Neural cell (in vitro differentiated cells): Measurements from ENCODE around the gene ISCA2. TPM values are rescaled to one million over a fixed set of nuclear protein-coding genes. Genes with fewer than 3 reads are reported as not detected.

ENCODE experiments used
- H2AFZ ChIP-seq: fragments of 200-600, 300-800 bp; sonication (generic), shearing (Covaris generic); 2 replicates; pipeline ENCODE4 v1.6.0; 2014; ENCODE audit warnings: low read depth, mild to moderate bottlenecking, antibody characterized with exemption, low read length, moderate library complexity
- H3F3A ChIP-seq: fragments of 200-600 bp; shearing (Covaris generic); 2 replicates; pipeline ENCODE4 v1.6.1; 2016; ENCODE audit warnings: mild to moderate bottlenecking, moderate library complexity, mixed read lengths, antibody characterized with exemption, low read length; ENCODE audit not compliant: insufficient read depth, poor library complexity, severe bottlenecking
- H3K27ac ChIP-seq: fragments of 200-600, 300-800 bp; sonication (generic), shearing (Covaris generic); 2 replicates; pipeline ENCODE4 v1.5.1; 2014; ENCODE audit warnings: mild to moderate bottlenecking, low read length, moderate library complexity
- H3K27me3 ChIP-seq: fragments of 300-800, 200-600 bp; sonication (generic), shearing (Covaris generic); 2 replicates; pipeline ENCODE4 v1.6.0; 2014; ENCODE audit warnings: mild to moderate bottlenecking, low read depth, low read length, moderate library complexity; ENCODE audit not compliant: insufficient read depth
- H3K36me3 ChIP-seq: fragments of 300-800, 200-600 bp; sonication (generic), shearing (Covaris generic); 2 replicates; pipeline ENCODE4 v1.5.1; 2014; ENCODE audit warnings: mild to moderate bottlenecking, antibody characterized with exemption, low read length, moderate library complexity; ENCODE audit not compliant: insufficient read depth
- H3K4me2 ChIP-seq: fragments of 300-800, 200-600 bp; sonication (generic), shearing (Covaris generic); 2 replicates; pipeline ENCODE4 v1.6.0; 2014; ENCODE audit warnings: mild to moderate bottlenecking, low read length
- H3K4me3 ChIP-seq: fragments of 300-800, 200-600 bp; sonication (generic), shearing (Covaris generic); 2 replicates; pipeline ENCODE4 v1.5.1; 2014; ENCODE audit warnings: mild to moderate bottlenecking, low read length, moderate library complexity
- H3K79me2 ChIP-seq: fragments of 200-600 bp; shearing (Covaris generic); replicated peaks from 2 replicates; pipeline ENCODE4 v1.6.0; 2014; ENCODE audit warnings: mild to moderate bottlenecking, low read length, moderate library complexity; ENCODE audit not compliant: insufficient read depth
- H3K9ac ChIP-seq: fragments of 300-800, 200-600 bp; sonication (generic), shearing (Covaris generic); 2 replicates; pipeline ENCODE4 v1.6.1; 2016; ENCODE audit warnings: mild to moderate bottlenecking, low read length, mixed read lengths
- H3K9me2 ChIP-seq: fragments of 200-600 bp; shearing (Covaris generic); 2 replicates; pipeline ENCODE4 v1.6.1; 2016; ENCODE audit warnings: mild to moderate bottlenecking, low read length, mixed read lengths; ENCODE audit not compliant: insufficient read depth
- H3K9me3 ChIP-seq: fragments of 200-600, 300-800 bp; sonication (generic), shearing (Covaris generic); 2 replicates; pipeline ENCODE4 v1.6.1; 2016; ENCODE audit warnings: mild to moderate bottlenecking, mixed run types, low read length, moderate library complexity, mixed read lengths
- H4K20me1 ChIP-seq: fragments of 200-600 bp; shearing (Covaris generic); 2 replicates; pipeline ENCODE4 v1.6.1; 2016; ENCODE audit warnings: mild to moderate bottlenecking, mixed run types; ENCODE audit not compliant: insufficient read depth
- EP300 ChIP-seq: fragments of 450-650 bp; conservative IDR thresholded peaks from 2 replicates; pipeline ENCODE4 v1.6.1; 2014; ENCODE audit warnings: antibody characterized with exemption, mild to moderate bottlenecking, moderate library complexity; ENCODE audit not compliant: poor library complexity, severe bottlenecking
- EZH2 ChIP-seq: fragments of 200-600, 300-800 bp; shearing (Covaris generic), sonication (generic); IDR thresholded peaks from 2 replicates; pipeline ENCODE4 v1.6.1; 2014; ENCODE audit warnings: antibody characterized with exemption, low read length, borderline replicate concordance, mild to moderate bottlenecking; ENCODE audit not compliant: insufficient read depth, poor library complexity, severe bottlenecking
- MXI1 ChIP-seq: fragments of 450-650 bp; conservative IDR thresholded peaks from 2 replicates; pipeline ENCODE4 v1.6.1; 2014; ENCODE audit warnings: antibody characterized with exemption, mild to moderate bottlenecking; ENCODE audit not compliant: poor library complexity, severe bottlenecking
- POLR2AphosphoS5 ChIP-seq: IDR thresholded peaks from 2 replicates; pipeline ENCODE4 v1.6.1; 2012
- RAD21 ChIP-seq: fragments of 450-650 bp; conservative IDR thresholded peaks from 2 replicates; pipeline ENCODE4 v1.6.1; 2014; ENCODE audit warnings: antibody characterized with exemption, mild to moderate bottlenecking, moderate library complexity
- SMC3 ChIP-seq: fragments of 450-650 bp; conservative IDR thresholded peaks from 2 replicates; pipeline ENCODE4 v1.6.1; 2014; ENCODE audit warnings: antibody characterized with exemption, mild to moderate bottlenecking, moderate library complexity; ENCODE audit not compliant: poor library complexity
- TAF1 ChIP-seq: IDR thresholded peaks from 2 replicates; pipeline ENCODE4 v1.6.1; 2012; ENCODE audit warnings: low read depth
- polyA plus RNA-seq: library from polyadenylated mRNA; depleted of rRNA; stranded (reverse); fragments of >200 nt; gene quantifications from 2 replicates; pipeline ENCODE4 v1.2.3, GENCODE V29; 2014
- TF ChIP-seq, protein P1 (sequence below): IDR thresholded peaks from 2 replicates; pipeline ENCODE4 v1.6.1; 2012; ENCODE audit warnings: borderline replicate concordance
- TF ChIP-seq, protein P2 (sequence below): fragments of 450-650 bp; IDR thresholded peaks from 2 replicates; pipeline ENCODE4 v1.5.1; 2014; ENCODE audit warnings: antibody characterized with exemption, mild to moderate bottlenecking, moderate library complexity; ENCODE audit not compliant: poor library complexity, severe bottlenecking

Gene ISCA2
- polyA plus RNA-seq, 1 donor from 2014 or later, result 45.1 TPM

DNA sequence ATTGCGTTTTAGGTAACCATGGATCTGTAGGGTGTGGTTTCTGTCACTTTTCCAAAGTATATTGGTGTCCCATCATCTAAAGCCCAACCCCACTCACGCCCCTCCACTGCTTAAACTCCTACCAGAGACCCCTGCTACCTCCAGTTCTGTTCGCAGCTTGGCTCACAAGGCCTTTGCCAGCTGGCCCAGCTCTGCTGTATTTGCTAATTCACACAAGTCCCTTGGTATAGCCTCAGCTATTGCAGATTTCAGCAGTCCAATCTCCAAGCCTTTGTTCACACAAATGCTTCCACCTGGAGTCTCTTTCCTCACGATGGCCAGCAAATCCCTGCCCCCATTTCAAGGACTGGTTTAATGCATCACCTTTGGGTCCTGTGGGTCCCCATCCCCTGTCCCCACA, 24.2 kb downstream of the ISCA2 start:
- H3K4me3 ChIP-seq, result no peak overlapping the region
- no peak overlapping the region for H3K9ac ChIP-seq
- H3K36me3 ChIP-seq, result no peaks in the 10 kb centered on the region
- H3K9me2 ChIP-seq, result no peaks in the 10 kb centered on the region
- no peaks in the 10 kb centered on the region for H3F3A ChIP-seq
- H2AFZ ChIP-seq, result no peak overlapping the region
- no peaks in the 10 kb centered on the region for H3K27me3 ChIP-seq
- no peak overlapping the region for H3K27ac ChIP-seq
- no peak overlapping the region for H3K4me2 ChIP-seq
- no peaks in the 10 kb centered on the region for H3K9me3 ChIP-seq
- no peaks in the 10 kb centered on the region for H4K20me1 ChIP-seq
- TF ChIP-seq POLR2AphosphoS5, result no peak
- TF ChIP-seq RAD21, result no peak
- TF ChIP-seq, protein P1, sequence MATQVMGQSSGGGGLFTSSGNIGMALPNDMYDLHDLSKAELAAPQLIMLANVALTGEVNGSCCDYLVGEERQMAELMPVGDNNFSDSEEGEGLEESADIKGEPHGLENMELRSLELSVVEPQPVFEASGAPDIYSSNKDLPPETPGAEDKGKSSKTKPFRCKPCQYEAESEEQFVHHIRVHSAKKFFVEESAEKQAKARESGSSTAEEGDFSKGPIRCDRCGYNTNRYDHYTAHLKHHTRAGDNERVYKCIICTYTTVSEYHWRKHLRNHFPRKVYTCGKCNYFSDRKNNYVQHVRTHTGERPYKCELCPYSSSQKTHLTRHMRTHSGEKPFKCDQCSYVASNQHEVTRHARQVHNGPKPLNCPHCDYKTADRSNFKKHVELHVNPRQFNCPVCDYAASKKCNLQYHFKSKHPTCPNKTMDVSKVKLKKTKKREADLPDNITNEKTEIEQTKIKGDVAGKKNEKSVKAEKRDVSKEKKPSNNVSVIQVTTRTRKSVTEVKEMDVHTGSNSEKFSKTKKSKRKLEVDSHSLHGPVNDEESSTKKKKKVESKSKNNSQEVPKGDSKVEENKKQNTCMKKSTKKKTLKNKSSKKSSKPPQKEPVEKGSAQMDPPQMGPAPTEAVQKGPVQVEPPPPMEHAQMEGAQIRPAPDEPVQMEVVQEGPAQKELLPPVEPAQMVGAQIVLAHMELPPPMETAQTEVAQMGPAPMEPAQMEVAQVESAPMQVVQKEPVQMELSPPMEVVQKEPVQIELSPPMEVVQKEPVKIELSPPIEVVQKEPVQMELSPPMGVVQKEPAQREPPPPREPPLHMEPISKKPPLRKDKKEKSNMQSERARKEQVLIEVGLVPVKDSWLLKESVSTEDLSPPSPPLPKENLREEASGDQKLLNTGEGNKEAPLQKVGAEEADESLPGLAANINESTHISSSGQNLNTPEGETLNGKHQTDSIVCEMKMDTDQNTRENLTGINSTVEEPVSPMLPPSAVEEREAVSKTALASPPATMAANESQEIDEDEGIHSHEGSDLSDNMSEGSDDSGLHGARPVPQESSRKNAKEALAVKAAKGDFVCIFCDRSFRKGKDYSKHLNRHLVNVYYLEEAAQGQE, result no peak
- no peak for TF ChIP-seq EZH2
- no peak for TF ChIP-seq TAF1
- TF ChIP-seq SMC3, result no peak
- no peak for TF ChIP-seq MXI1
- TF ChIP-seq, protein P2, sequence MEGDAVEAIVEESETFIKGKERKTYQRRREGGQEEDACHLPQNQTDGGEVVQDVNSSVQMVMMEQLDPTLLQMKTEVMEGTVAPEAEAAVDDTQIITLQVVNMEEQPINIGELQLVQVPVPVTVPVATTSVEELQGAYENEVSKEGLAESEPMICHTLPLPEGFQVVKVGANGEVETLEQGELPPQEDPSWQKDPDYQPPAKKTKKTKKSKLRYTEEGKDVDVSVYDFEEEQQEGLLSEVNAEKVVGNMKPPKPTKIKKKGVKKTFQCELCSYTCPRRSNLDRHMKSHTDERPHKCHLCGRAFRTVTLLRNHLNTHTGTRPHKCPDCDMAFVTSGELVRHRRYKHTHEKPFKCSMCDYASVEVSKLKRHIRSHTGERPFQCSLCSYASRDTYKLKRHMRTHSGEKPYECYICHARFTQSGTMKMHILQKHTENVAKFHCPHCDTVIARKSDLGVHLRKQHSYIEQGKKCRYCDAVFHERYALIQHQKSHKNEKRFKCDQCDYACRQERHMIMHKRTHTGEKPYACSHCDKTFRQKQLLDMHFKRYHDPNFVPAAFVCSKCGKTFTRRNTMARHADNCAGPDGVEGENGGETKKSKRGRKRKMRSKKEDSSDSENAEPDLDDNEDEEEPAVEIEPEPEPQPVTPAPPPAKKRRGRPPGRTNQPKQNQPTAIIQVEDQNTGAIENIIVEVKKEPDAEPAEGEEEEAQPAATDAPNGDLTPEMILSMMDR, result no peak
- TF ChIP-seq EP300, result no peak
- H3K79me2 ChIP-seq, result no peaks in the 10 kb centered on the region

DNA sequence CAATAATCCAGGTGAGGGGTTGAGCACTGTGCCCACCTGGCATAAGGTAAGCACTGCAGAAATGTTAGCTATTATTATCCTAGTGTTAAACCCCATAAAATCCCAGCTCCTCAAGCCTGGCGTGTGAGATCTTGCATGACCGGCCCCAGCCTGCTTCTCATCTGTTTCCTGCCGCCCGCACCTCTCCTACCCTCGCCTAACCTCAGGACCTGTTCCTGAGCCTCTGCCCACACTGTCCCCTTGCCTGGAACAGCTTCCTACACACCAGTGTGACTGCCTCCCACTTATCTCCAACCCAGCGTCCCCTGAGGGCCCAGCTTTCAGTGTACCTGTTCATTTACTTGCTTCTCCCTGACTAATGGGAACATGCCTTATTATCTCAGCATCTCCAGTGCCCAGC, 24.7 kb downstream of the ISCA2 start:
- H4K20me1 ChIP-seq, result no peaks in the 10 kb centered on the region
- H3K4me2 ChIP-seq, result no peak overlapping the region
- H3K27me3 ChIP-seq, result no peaks in the 10 kb centered on the region
- no peak overlapping the region for H3K9ac ChIP-seq
- H3K27ac ChIP-seq, result no peak overlapping the region
- H3K9me2 ChIP-seq, result no peaks in the 10 kb centered on the region
- H3K36me3 ChIP-seq, result no peaks in the 10 kb centered on the region
- no peaks in the 10 kb centered on the region for H3K79me2 ChIP-seq
- no peaks in the 10 kb centered on the region for H3K9me3 ChIP-seq
- TF ChIP-seq RAD21 (no peak), MXI1 (no peak), SMC3 (no peak)
- H3F3A ChIP-seq, result no peaks in the 10 kb centered on the region
- no peak overlapping the region for H3K4me3 ChIP-seq
- no peak overlapping the region for H2AFZ ChIP-seq
